Keratinocyte (primary cell): ENCODE measurements around the gene KDM4B. TPM values are rescaled to one million over a fixed set of nuclear protein-coding genes. Genes with fewer than 3 reads are reported as not detected.

Source experiments
- DNase-seq: peaks from one replicate; pipeline ENCODE4 v3.0.0-alpha.2; 2011; ENCODE audit warnings: low read depth, missing footprints, low spot score
- FAIRE-seq: peaks from 2 replicates; lab custom pipeline; 2011; peaks lifted over from hg19 to GRCh38; lab: Jason Lieb, UNC
- H2AFZ ChIP-seq: 2 replicates; pipeline ENCODE4 v1.6.0; 2012; ENCODE audit warnings: low read length, control low read depth, inconsistent platforms; ENCODE audit not compliant: control insufficient read depth
- H3K27ac ChIP-seq: 2 replicates; pipeline ENCODE4 v1.5.1; 2011; ENCODE audit warnings: low read length; ENCODE audit not compliant: control insufficient read depth, insufficient read depth
- H3K27me3 ChIP-seq: 3 replicates; pipeline ENCODE4 v1.6.0; 2011; ENCODE audit warnings: low read length; ENCODE audit not compliant: control insufficient read depth, insufficient read depth; ENCODE audit errors: extremely low read depth
- H3K36me3 ChIP-seq, 2 experiments: 2 replicates in 1 of 2; 3 replicates in 1 of 2; pipeline ENCODE4 v1.5.1; 2011; ENCODE audit warnings: low read length in 2 of 2, mild to moderate bottlenecking in 1 of 2; ENCODE audit not compliant: control insufficient read depth in 2 of 2, insufficient read depth in 2 of 2; ENCODE audit errors: extremely low read depth in 1 of 2
- H3K4me1 ChIP-seq: 3 replicates; pipeline ENCODE4 v1.5.1; 2011; ENCODE audit warnings: low read length; ENCODE audit not compliant: control insufficient read depth, insufficient read depth; ENCODE audit errors: extremely low read depth
- H3K4me2 ChIP-seq: 3 replicates; pipeline ENCODE4 v1.6.0; 2011; ENCODE audit warnings: low read depth, low read length; ENCODE audit not compliant: control insufficient read depth, insufficient read depth; ENCODE audit errors: extremely low read depth
- H3K4me3 ChIP-seq, 3 experiments: fragments of 200-600 bp in 1 of 3; sonication (generic) in 1 of 3; 2 replicates in 2 of 3; 3 replicates in 1 of 3; pipeline ENCODE4 v1.5.1; 2011 to 2016; ENCODE audit warnings: low read length in 3 of 3, mild to moderate bottlenecking in 3 of 3, control low read depth in 2 of 3, inconsistent platforms in 1 of 3, low read depth in 1 of 3, mixed read lengths in 1 of 3, mixed run types in 1 of 3, moderate library complexity in 1 of 3; ENCODE audit not compliant: control insufficient read depth in 2 of 3, insufficient read depth in 2 of 3; ENCODE audit errors: extremely low read depth in 1 of 3
- H3K79me2 ChIP-seq: 2 replicates; pipeline ENCODE4 v1.6.0; 2012; ENCODE audit warnings: low read length; ENCODE audit not compliant: control insufficient read depth, insufficient read depth
- H3K9ac ChIP-seq: 3 replicates; pipeline ENCODE4 v1.6.0; 2011; ENCODE audit warnings: low read length; ENCODE audit not compliant: control insufficient read depth, insufficient read depth; ENCODE audit errors: extremely low read depth
- H3K9me1 ChIP-seq: 3 replicates; pipeline ENCODE4 v1.6.0; 2011; ENCODE audit warnings: low read length; ENCODE audit not compliant: control insufficient read depth, insufficient read depth; ENCODE audit errors: extremely low read depth
- H3K9me3 ChIP-seq: 2 replicates; pipeline ENCODE4 v1.5.1; 2012; ENCODE audit warnings: low read depth, low read length; ENCODE audit not compliant: control insufficient read depth
- H4K20me1 ChIP-seq: 3 replicates; pipeline ENCODE4 v1.6.0; 2011; ENCODE audit warnings: low read length; ENCODE audit not compliant: control insufficient read depth, insufficient read depth; ENCODE audit errors: extremely low read depth
- CTCF ChIP-seq, 3 experiments: IDR thresholded peaks in 1 of 3; conservative IDR thresholded peaks in 1 of 3; optimal IDR thresholded peaks in 1 of 3; 2 replicates in 2 of 3; 3 replicates in 1 of 3; pipeline versions ENCODE3 to v1.5.1; 2011; ENCODE audit warnings: low read length in 3 of 3, mild to moderate bottlenecking in 3 of 3, moderate library complexity in 2 of 3, control low read depth in 1 of 3, inconsistent platforms in 1 of 3; ENCODE audit not compliant: insufficient read depth in 2 of 3; ENCODE audit errors: extremely low read depth in 1 of 3
- EZH2 ChIP-seq: IDR thresholded peaks from one replicate; pipeline ENCODE4 v1.6.1; 2012; ENCODE audit warnings: inconsistent platforms, mild to moderate bottlenecking, low read length, moderate library complexity
- dilution Hi-C: fragments of 300-500 bp; cut with MboI; formaldehyde crosslinking; loops from one replicate; pipeline ENCODE4 v1.7.0; 2020; ENCODE audit warnings: low sequenced_read_pairs; ENCODE audit not compliant: extremely low pct_ligation_motif_present
- polyA plus RNA-seq, 5 experiments: library from polyadenylated mRNA; depleted of rRNA in 3 of 5; stranded (reverse) in 3 of 5; stranded (forward) in 1 of 5; unstranded in 1 of 5; fragments of >200 nt; gene quantifications; 1 replicate in 1 of 5; 2 replicates in 3 of 5; 3 replicates in 1 of 5; pipeline versions ENCODE4 v1.2.1 to v1.2.3, GENCODE V29; 2011 to 2012; ENCODE audit warnings: missing spikeins in 2 of 5, low read depth in 1 of 5, low replicate concordance in 1 of 5

The KDM4B gene
- polyA plus RNA-seq, 1 donor (not counting 4 experiments of a cell fraction or from before 2014, with no cell fraction given): 6.2 TPM

- Histone ChIP-seq H3K79me2 (no peaks in the 10 kb centered on the region), H3K36me3 (peaks cover under 1 to 19% of the 10 kb centered on the region in 2 experiments), H3K27me3 (no peaks in the 10 kb centered on the region), H3K4me1 (peaks cover 9% of the 10 kb centered on the region), H3K4me3 (no peak overlapping the region), H3K9me1 (no peaks in the 10 kb centered on the region), H3K4me2 (no peak overlapping the region), H3K9ac (no peak overlapping the region), H4K20me1 (no peaks in the 10 kb centered on the region), H3K9me3 (no peaks in the 10 kb centered on the region), H2AFZ (no peak overlapping the region), H3K27ac (no peak overlapping the region)
- TF ChIP-seq CTCF (optimal IDR thresholded peaks at IDR 0.05 in 1 of 3, IDR thresholded peaks at IDR 0.05 in 1 of 3, conservative IDR thresholded peaks at IDR 0.05 in 1 of 3; ENCODE audit: extremely low read depth in 1 of 3, insufficient read depth in 2 of 3, low read length in 3 of 3): no peak
- no peak for TF ChIP-seq EZH2
- dilution Hi-C loops: no loop called here
- FAIRE-seq (no peak), DNase-seq (no peak)
Measured at GRCh38 chr19:5062799-5063198, 93.9 kb downstream of the KDM4B start.

- H3K4me1 ChIP-seq: peaks cover 6% of the 10 kb centered on the region
- H4K20me1 ChIP-seq: no peaks in the 10 kb centered on the region
- no peak overlapping the region for H3K27ac ChIP-seq
- H3K79me2 ChIP-seq: no peaks in the 10 kb centered on the region
- TF ChIP-seq CTCF (optimal IDR thresholded peaks at IDR 0.05 in 1 of 3, IDR thresholded peaks at IDR 0.05 in 1 of 3, conservative IDR thresholded peaks at IDR 0.05 in 1 of 3; ENCODE audit: extremely low read depth in 1 of 3, insufficient read depth in 2 of 3, low read length in 3 of 3) (no peak), EZH2 (no peak)
- no peaks in the 10 kb centered on the region for H3K9me1 ChIP-seq
- FAIRE-seq (no peak), DNase-seq (no peak)
- no peak overlapping the region for H3K9ac ChIP-seq
- H3K4me3 ChIP-seq: no peak overlapping the region
- H3K36me3 ChIP-seq: peaks cover 0 to 22% of the 10 kb centered on the region in 2 experiments
- no peaks in the 10 kb centered on the region for H3K9me3 ChIP-seq
- no peaks in the 10 kb centered on the region for H3K27me3 ChIP-seq
- no peak overlapping the region for H2AFZ ChIP-seq
- dilution Hi-C loops: no loop called here
- no peak overlapping the region for H3K4me2 ChIP-seq
Measured at GRCh38 chr19:5063873-5064645, 95.1 kb downstream of the KDM4B start.
